GM18502 (cell line): ENCODE data around the gene PAX6.

Experiments
- ATAC-seq: cut with Tn5 transposase; IDR thresholded peaks from one replicate; pipeline ENCODE4 v1.9.1; 2021; ENCODE audit warnings: mild to moderate bottlenecking; ENCODE audit not compliant: unreplicated experiment, poor library complexity

PAX6 gene

DNA sequence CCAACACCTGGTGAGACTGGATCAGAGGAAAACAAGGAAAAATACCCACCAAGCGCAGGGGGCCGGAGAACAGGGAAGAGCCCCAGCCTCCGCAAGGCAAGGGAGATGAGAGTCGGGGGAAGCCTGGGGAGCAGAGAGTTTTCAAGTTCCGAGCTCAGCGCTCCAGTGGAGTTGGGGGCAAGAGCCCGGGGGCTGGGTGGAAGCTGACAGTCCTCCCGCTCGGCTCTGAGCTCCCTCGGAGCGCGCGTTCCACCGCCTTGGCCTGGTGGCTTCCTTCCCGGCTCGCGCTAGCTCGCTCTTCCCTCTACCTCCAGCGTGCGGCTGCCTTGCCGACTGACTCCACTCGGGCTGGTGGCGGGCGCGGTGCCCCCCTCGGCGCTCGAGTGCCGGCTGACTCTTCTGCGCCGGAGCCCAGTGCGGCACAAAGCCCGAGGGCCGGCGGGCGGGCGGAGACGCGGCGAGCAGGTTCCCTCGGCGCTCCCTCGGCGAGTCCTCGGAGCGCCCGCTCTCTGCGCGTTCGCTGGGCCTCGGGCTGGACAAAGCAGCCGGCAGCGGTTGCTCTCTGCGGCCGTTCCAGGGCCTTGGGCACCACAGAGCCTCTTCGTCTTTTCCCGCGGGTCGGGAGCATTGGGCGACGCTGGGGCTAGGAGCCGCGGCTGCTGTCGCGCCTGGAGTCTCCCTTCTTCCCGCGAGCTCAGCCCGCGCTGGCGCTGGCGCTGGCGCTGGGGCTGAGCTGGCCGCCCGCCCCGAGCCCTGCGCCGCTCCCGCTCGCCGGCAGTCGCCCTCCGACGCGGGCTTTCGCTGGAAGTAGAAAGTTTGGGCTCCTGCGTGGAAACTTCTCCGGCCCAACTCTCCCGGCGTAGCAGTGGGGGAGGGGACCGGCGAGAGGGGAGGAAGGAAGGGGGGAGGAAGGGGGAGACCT is 1.0 kb downstream of the PAX6 start:
- ATAC-seq = no peak

- ATAC-seq = no peak
These were observed 1.6 kb downstream of the PAX6 start for GRCh38 chr11:31809541-31809856.

DNA sequence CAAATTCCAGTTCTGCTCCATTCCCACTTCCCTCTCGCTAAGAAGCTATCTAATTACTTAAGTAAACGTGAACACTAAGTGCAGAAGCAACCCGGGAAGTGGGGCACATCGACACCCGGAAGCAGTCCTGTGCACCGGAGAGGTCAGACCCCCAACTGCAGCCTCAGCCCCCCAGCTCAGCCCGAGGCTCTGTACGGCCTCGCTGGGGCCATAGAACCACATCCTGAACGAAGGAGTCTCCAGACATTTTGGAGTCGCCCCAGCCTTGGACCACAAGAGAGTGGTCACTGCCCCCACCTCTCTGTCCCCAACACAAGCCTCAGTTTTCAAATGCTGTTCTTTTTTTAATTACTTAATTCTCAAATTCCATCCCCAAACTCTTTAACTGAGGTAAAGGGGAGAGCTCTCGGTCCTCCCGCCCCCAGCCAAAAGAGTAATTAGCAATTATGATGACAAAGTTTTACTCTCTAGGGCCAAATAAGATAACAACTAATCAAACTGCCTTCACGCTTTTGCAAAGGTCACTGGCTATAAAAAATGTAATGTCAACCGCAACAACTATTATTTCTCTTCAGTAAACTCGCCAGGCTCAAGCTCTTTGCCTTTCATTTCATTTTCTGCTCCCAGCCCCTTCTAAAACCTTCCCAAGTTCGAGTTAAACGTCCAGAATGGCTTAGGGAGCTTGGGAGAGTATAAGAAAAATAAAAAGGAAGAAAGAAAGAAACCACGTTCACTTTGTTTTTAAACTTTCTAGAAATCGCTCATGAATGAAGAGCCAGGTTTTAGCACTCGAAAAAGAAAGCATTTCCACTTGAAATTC is 2.2 kb downstream of the PAX6 start:
- no peak for ATAC-seq

DNA sequence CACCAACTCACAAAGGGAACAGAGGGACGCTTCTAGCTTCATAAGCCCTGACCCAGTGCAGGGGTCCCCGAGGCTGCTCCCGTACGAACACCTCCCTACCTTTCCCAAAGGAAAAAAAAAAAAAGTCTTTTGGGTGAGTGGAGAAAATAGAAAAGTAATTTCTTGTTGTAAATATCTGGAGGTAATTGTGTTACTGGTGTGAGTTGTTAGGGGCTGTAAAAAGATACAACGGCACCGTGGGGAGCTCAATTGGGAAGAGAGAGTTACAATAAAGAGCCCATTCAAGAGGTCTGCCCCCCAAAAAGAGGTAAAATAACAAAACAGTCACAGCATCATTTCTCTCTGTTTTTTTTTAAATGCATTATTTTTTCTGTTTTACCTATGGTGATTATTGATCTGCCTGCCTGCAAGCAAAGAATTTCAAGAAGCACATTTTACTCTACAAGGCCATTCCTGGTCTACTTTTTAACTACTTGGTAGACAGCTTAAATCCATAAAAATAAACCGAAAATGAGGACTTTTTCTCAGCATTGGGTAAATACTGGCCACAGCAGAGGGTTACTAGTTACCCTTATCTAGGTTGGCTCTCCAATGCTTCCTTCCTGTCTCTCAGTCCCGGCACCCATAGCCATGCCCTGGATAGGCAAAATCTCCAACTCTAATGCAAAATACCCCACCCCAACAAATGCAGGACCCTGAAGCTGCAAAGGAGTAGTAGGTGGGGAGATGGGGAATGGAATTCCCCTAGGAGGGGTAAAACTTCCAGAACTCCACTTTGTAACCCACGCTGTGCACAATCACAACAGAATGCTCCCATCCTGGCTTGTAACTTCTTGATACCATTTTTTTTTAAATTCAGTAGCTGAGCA is 3.1 kb downstream of the PAX6 start:
- ATAC-seq = no peak

GRCh38 chr11:31806928-31807798 is 4.0 kb downstream of the PAX6 start:
- ATAC-seq = no peak

GRCh38 chr11:31806186-31806927 is 4.8 kb downstream of the PAX6 start:
- ATAC-seq = no peak

DNA sequence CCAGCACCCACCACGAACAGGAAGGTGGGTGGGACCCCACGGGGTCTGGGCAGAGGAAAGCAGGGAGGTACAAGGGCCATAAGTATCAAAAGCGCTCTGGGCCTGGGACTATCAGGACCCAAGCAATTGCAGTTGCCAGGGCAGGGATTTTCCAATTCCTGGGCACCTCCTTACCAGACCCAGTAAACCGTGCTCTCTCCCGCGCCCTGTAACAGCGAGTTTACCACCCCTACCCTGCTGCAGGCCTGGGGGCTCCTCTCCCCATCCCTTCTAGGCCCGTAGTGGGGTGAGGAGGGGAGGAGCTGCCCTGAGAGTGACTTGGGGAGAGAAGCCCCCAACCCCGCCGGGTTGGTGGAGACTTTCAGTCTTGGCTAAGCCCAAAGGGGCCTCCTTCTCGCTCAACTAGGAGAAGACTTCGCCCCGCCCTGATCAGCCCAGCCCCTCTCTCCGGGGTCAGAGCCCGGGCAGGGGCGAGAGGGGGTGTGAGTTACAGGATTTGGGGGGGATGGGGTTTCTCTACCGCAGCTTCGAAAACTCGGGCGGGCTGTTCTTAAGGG is 5.4 kb downstream of the PAX6 start:
- ATAC-seq = no peak

- no peak for ATAC-seq
These were observed 6.0 kb downstream of the PAX6 start for GRCh38 chr11:31805037-31805628.

- ATAC-seq = no peak
These were observed 6.6 kb downstream of the PAX6 start for GRCh38 chr11:31804312-31805036.

GRCh38 chr11:31803813-31804311 is 7.3 kb downstream of the PAX6 start:
- ATAC-seq = no peak

DNA sequence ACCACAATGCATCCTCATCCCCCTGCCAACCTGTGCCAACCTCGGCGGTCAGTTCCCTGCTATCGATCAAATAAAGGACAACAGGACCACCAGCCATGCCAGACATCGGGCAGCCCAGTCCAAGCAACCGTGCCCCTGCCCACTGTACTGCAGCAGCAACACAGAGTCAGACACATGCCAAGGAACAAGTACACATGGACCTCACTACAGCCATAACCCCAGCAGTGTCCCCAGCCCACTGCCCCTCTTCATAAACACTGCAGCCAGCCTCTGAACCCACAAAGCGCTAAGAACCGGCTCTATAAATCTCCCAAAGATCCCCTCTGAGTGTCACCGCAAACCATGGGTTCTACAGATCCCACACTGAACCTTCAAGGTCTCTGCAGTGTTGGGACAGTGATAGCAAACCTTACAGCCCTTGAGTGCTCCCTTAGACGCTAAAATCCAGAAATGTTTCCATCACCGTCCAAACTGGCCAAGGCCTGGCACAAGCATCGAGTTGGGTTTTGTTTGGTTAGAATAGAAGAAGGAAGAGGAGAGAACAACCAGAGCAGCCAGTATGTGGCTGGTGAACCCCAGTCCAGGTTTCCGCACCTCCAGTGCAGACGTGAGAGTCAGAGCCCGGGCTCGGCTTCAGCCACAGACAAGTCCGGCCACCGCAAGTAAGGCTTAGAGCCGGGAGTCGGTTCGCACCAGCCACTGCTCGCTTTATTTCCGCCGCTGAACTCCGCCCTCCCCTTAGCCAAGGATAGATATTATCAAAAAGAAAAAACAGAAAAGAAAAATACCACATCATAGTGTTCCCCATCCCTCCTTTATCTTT is 7.9 kb downstream of the PAX6 start:
- no peak for ATAC-seq

GRCh38 chr11:31802609-31802989 is 8.5 kb downstream of the PAX6 start:
- ATAC-seq = no peak

DNA sequence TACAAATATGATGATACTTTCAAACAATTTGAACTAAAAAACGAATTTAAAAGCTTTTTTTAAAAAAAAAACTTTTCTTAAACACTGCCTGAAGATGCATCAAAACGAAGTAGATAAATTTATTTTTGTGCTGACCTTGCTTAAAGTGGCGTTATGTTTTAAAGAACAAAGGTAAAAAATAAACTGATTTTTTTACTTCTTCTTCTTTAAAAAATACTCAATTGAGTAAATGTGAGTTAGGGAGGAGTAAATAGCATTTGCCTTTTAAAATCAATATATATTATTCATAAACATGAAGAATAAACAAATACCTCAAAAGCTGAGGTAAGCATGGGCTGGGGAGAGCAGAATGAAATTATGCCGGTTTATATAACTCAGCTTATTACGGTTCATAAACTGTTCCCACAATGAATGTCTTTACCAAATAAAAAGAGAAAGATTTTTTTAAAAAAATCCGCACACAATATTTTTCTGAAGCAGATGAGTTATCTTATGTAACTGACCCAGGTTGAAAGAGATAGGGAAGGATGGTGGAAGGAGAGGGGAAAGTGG is 9.0 kb downstream of the PAX6 start:
- no peak for ATAC-seq

DNA sequence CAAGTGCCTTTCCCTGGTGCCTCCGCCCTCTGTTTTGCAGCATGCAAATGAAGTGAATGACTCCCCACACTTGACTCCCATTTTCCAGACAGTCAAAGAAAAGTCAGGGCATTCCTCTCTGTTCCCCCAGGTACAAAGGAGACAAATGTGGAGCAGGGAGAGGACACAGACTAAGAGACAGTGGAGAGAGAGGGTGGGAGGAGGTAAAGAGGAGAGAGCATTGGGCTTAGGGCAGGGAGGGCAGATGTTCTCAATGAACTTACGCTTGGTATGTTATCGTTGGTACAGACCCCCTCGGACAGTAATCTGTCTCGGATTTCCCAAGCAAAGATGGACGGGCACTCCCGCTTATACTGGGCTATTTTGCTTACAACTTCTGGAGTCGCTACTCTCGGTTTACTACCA is 9.8 kb downstream of the PAX6 start:
- ATAC-seq = no peak

DNA sequence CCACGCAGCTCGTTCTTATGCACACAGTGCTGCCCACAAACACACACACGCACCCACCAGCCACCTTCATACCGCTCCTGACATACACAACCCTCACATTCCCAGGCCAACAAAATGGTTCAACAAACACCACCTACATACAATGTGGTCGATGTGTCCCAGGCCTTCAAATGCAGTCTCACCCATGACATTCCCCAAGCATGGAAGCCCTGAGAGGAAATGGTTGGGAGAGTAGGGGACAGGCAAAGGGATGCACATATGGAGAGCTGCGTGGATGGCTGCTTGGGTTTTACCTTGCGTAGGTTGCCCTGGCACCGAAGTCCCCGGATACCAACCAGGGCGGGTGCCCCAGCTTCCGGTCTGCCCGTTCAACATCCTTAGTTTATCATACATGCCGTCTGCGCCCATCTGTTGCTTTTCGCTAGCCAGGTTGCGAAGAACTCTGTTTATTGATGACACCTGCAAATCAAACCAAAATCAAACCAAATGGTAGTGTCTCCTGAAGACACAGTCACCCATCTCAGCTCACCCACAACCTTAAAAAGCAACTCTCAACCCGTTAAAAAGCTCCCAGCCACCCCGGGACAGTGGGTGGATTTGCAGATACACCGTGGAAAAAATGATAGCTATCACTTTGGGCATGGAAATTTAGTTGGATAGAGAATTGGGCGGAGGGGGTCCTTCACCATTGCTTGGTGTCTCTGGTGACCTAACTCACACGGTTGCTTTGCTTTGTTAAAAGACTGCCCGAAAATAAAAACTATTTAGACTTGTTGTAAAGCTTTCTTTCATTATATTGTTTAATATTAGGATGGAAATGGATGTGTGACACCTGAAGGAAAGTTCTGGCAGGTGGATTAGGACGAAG is 10.5 kb downstream of the PAX6 start:
- no peak for ATAC-seq
